Activated CD4-positive, CD25-positive, alpha-beta regulatory T cell treated with anti-CD3 and anti-CD28 coated beads, Interleukin-2, amount 50 U/mL, for 72 hours (primary cell): Measurements from ENCODE around the gene FER.
"Not testable (repeated sequence)": the region's sequence is repeated elsewhere in the genome, so short reads cannot be mapped to it uniquely, and the experiment has no call there.

Source experiments
- DNase-seq: peaks from one replicate; pipeline ENCODE4 v3.0.0; 2021

The FER gene

DNA sequence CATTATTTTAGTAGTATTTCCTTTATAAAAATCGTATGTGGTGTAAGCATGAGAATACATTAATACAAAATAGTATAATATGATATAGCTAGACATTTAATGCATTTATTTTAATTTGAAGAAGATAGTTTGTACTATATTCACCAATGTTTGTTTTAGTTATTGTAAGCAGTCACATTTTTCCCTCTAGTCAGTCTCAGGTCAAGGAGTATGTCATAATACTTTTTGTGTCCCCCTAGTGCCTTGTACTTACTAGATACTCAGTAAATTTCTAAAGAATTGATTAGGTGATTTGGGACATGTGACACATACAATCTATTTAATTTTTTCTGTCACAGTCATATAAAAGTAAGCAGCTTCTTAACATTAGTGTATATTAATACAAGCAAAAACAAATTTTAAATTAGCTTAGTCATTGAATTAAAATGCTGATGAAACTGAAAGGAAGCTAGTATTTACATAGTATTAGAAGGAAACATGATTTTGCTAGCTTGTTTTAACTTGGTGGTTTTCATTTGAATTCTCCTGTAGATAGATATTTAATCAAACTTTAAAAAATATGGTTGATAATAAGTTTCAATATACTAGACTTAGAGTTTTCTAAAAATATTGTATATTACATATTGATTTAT, 242.2 kb downstream of the FER start:
- no peak for DNase-seq

DNA sequence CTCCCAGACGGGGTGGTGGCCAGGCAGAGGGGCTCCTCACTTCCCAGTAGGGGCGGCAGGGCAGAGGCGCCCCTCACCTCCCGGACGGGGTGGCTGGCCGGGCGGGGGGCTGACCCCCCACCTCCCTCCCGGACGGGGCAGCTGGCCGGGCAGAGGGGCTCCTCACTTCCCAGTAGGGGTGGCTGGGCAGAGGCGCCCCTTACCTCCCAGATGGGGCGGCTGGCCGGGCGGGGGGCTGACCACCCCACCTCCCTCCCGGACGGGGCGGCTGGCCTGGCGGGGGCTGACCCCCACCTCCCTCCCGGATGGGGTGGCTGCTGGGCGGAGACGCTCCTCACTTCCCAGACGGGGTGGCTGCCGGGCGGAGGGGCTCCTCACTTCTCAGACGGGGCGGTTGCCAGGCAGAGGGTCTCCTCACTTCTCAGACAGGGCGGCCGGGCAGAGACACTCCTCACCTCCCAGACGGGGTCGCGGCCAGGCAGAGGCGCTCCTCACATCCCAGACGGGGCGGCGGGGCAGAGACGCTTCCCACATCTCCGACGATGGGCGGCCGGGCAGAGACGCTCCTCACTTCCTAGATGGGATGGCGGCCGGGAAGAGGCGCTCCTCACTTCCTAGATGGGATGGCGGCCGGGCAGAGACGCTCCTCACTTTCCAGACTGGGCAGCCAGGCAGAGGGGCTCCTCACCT, 244.8 kb downstream of the FER start:
- not testable (repeated sequence) for DNase-seq

DNA sequence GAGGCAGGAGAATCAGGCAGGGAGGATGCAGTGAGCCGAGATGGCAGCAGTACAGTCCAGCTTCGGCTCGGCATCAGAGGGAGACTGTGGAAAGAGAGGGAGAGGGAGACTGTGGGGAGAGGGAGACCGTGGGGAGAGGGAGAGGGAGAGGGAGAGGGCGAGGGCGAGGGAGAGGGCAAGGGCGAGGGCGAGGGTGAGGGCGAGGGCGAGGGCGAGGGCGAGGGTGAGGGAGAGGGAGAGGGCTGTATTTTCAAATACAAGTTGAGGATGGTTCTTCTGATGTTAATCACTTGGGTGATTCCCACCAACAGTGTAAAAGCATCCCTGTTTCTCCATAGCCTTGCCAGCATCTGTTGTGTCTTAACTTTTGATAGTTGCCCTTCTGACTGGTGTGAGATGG, 245.7 kb downstream of the FER start:
- DNase-seq: not testable (repeated sequence)

DNA sequence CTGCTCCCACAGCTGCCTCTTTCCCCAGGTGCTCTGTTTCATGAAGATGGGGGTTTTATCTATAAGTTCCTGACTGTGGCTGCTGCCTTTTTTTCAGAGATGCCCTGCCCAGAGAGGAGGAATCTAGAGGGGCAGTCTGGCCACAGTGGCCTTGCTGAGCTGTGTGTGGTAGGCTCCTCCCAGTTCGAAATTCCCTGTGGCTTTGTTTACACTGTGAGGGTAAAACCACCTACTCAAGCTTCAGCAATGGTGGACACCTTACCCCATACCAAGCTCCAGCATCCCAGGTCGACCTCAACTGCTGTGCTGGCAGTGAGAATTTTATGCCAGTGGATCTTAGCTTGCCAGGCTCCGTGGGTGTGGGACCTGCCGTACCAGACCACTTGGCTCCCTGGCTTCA, 250.0 kb downstream of the FER start:
- no peak for DNase-seq

DNA sequence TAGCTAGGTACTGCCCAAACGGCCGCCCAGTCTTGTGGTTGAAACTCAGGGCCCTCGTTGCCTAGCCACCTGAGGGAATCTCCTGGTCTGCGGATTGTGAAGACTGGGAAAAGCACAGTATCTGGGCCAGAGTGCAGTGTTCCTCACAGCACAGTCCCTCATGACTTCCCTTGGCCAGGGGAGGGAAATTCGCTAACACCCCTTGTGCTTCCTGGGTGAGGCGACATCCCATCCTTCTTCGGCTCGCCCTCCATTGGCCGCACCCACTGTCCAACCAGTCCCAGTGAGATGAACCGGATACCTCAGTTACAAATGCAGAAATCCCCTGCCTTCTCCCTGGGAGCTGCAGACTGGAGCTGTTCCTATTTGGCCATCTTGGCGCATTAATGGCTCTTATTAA, 250.5 kb downstream of the FER start:
- DNase-seq: no peak

DNA sequence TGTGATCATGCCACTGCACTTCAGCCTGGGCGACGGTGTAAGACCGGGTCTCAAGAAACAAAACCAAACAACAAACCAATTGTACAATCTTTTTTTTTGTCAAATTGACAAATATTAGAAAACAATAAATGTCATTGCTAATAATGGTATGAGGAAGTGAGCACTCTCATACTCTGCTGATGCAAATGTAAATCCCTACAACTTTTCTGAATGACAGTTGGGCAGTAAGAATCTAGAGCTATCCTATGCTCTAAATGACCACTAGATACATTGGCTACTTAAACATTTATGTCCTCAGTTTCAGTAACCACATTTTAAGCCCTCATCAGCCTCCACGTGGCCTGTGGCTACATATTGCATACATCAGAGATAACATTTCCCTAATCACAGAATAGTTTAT, 256.2 kb downstream of the FER start:
- DNase-seq: no peak

DNA sequence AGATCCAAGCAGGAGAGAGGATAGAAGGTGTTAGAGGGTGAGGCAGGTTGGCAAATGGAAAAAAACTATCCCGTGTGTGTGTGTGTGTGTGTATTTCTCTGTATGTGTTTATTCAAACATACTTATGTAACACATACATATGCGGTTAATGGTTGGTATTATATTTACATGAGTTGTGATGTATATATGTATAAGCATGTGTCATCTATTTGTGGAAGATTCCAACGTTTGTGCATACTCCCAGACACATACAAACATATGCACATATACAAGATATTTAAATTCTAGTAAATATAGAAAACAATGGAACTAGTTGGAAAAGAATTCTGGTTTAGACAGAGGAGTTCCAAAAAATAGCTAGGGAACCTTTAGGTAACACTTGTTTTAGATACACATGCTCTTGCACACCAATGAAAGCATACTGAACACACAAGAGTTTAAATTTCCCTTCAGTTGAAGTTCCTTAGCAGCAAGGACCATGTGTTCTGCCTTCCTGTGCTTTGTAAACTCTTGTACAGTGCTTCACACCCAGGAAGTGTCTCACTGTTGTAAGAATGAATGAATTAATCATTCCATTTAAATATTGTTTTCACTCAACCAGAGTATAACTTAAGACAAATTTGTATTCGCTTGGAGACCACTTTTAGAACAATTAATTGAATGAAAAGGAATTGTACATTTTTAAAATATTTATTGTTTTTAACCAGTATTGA, 257.8 kb downstream of the FER start:
- DNase-seq: no peak

DNA sequence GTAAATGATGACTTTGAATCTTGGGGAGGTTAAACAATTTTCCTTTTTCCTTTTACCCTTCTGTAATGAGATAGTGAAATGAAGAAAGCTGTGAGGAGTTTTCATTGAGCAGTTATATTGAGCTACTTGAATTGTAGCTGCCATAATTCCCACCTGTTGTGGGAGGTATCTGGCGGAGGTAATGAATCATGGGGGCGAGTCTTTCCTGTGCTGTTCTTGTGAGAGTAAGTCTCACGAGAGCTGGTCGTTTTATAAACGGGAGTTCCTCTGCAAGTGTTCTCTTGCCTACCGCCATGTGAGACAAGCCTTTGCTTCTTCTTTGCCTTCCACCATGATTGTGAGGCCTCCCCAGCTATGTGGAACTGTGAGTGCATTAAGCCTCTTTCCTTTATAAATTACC, 258.4 kb downstream of the FER start:
- DNase-seq: no peak

DNA sequence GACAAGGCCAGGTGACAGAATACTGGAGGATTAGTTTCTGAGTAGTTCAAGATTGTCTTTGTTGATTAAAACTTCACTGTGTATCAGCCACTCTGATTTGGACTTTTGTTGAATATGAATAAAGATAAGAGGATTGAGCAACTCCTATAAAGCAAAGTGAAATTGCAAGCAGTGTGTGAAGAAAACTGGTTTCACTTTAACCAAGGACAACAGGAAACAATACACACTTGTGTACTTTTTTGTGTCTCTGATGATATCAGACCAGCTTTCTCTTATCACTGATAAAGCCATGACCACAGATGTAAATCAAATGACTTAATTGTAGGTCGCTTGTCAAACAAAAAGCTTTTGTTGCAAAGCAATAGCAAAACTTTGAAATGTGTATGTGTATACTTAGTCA, 268.6 kb downstream of the FER start:
- no peak for DNase-seq

DNA sequence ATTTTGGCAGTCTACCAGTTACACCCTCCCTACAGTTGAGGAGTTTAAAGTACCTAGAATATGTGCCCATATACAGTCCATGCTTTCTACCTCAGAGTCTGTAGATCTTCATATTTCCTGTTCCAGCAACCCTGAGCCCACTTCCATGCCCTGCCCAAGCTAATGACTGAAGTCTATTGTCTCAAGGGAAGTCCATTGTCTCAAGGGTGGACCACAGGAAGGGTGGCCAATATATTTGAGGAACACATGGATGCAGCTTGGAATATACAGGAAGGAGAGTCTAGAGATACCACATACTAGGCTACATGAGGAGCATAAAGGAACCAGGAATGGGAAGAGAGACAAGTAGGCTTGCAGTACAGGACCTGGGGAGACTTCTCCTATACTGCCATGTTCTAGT, 274.4 kb downstream of the FER start:
- DNase-seq: no peak

DNA sequence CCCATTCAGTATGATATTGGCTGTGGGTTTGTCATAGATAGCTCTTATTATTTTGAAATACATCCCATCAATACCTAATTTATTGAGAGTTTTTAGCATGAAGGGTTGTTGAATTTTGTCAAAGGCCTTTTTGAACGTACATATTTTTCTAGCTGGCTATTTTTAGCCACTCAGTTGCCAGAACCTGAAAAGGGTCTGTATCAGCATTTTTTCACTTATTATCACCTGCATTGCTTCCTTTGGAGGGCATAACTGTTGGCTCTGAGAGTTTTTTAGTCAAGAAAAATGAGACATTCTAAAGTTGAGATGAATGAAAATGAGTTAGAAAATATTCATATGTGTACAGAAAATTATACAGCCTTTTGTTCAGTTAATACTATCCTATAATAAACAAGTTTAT, 278.0 kb downstream of the FER start:
- not testable (repeated sequence) for DNase-seq

DNA sequence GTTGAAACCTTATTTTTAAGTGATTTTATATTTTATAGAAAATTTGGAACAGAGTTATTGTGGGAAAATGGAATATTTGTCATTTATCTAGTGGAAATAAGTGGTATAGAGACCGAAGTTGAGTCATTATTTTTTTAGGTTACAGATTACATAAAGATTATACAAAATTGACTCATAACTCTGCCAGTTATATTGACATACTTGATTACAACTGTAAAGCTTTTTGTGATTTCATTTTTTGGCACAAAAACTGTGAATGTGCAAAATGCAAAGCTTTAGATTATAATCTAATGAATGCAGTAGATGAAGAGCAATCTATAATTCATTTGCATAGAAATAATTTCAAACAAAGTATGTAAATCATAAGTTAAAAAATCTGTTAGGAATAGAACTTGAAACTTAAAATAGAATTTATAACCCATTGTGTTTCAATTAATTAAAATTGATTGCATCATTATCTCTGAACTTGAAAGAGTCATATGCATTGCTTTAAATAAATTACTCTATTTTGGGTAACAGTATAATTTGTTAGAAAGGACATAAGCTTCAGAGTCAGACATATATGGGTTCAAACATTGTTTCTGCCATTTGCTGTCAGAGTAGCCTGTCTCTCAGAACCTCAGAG, 280.4 kb downstream of the FER start:
- DNase-seq: no peak

DNA sequence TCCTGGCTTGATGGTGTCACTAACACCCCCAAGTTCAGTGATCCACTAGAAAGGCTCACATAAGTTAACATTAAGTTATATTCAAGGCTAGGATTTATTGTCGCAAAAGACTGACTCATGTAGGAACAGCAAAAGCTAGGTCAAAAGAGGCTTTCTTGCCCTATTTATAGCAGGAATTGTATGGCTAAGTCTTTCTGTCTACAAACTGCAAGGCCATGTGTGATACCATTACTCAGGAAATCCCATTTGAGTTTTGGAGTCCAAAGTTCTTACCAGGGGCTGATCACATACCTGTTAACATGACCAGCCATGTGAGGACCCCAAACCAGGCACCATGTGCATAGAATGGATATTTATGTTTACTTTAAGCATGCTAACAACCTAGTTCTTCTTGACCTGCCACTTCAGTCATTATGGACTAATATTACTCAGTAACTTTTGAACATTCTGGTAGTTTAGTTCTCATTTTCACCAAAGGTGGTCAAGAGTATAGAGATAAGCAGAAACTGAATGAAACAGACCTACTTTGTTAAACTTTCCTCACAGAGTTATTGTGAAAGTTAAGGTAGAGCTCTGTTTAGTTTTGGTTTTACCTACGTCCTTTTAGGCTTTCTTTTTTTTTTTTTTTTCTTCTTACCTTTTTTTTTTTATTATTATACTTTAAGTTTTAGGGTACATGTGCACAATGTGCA, 281.1 kb downstream of the FER start:
- DNase-seq: no peak

DNA sequence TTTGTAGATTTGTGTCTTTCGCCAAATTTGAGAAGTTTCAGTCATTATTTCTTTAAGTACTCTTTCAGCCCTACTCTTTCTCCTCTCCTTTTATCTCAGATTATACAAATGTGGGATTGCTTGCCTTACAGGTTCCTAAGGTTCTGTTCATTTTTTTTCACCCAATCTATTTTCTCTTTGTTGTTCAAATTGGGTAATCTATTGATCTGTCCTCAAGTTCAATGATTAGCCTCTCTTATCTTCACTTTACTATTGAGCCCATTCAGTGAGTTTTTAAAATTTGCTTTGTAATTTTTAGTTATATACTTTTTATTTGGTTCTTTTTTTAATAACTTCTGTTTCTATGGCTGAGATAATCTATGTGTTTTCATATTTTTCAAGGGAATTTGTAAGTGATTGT, 282.1 kb downstream of the FER start:
- DNase-seq: no peak

DNA sequence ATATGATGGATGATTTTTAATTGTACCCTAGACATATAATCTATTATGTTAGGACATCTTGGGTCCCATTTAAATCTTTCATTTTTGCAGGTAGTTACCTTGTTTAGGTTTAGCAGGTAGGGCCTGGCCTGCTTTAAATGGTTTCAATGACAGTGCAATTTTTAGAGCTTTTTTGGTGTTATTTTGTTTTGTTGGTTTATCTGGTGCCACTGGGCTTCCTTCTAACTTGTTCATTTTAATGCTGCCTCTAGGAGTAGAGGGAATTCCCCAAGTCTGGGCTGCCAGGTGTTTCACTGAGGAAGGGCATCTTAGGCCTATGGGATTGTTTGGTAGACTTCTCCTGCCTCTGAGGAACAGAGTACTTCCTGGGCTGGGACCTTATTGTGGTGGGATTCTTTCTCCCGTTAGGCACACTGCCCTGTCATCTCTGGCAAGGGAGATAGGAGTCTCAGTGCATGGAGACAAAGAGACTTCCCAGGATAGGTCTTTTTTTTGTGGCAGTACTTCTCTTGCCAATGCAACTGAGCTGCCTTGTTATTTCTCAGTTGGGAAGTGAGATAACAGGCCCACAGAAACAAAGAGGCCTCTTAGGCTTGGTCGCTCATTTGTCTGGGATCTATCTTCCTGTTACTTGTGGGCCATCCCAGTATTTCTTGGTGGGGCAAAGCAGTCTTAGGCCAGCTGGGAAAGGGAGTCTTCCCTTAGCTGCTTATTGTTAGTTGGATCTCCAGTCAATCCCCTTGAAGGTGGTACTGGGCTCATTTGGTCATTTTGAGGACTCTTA, 282.9 kb downstream of the FER start:
- DNase-seq: no peak

DNA sequence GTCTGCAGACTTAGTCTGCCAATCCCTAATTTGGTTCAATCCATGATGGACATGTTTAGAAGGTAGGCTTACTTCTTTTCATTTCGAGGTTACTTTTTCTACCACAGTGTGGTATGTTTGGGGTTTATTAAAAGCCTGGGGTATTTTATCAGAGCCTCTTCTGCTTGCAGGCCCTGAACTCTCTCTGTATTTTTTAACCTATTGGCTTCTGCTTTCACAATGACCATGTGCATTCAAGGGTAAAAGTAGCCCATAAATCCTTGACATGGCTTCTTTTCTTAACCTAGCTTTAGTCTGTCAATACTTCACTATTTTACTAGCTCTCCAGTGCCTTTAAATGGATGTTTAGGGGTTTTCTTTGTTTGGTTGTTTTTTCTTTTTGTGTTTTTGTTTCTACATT, 286.6 kb downstream of the FER start:
- no peak for DNase-seq

DNA sequence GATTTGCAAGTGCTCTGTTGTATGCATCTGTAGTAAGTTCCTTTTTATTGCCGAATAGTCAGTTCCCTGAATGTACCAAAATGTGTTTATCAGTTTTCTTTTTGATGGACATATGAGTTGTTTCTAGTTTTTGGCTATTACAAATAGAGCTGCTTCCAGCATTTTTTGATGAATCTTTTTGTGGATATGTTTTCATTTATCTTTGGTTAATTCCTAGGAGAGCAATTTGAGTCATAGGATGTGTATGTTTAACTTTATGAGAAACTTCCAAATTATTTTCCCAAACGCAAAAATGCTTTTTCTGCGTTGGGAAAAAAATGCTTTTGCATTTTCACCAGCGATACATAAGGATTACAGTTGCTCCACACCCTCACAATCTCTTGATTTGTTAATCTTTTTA, 287.7 kb downstream of the FER start:
- DNase-seq: no peak

DNA sequence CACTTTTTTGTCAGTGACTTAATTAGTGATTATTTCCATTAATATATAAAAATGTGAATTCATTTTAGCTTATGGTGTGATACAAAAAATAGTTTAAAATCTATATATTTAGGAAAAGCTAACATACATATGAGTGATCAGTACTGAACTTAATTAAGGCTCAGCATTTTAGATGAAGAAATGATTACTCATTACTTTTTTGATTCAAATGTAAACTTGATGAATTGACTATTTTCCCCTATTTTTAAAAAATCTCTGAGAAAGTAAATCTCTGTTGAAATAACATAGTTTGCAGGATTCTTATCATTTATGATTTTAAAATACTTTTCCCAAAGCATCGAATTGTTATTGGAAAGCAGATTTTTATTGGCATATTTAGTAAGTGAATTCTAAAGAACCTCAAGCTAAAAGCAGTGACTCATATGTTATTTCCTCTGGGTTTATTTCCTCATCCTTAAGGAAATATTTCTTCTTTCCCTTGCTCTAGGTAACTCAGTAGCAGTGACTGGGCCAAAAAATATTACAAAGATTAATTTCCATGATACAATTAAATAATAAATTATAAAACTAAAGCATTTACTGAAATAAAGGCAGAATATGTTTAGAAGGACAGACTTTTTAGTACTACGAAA, 290.6 kb downstream of the FER start:
- DNase-seq: no peak

DNA sequence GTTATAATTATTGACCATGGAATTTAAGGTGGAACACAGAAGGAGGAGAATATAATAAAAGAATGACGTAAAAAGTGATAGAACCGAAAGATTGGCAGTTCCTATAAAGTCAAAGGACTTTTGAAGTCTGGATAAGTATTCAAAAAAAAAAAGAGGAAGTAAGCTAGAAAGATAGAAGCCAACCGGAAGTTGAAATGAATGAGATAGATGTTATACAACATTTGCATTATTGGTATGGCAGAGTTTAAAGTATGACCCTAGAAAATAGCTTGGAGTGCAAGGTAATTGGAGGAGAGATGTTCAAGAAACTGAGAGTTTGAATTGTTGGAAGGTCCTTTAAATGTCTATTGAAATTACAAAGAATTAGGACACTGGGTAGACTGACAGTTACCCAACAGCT, 293.6 kb downstream of the FER start:
- DNase-seq: no peak

DNA sequence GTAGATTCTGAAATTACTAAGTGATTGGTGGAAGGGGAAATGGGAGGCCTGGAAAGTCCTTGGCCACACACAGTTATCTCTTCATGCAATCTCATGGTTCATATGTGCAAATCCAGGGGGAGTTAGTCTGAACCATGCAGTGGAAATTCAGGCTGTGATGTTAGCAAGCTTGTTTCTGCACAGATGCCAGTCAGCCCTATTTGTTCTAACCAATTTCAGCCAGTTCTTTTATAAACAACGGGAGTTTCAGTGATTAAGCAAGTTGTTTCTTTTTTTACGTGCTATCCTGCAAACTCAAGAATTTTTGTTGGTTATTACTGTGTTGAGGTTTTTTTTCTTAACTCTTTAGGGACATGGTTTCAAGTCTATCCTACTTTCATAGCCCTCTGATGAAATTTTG, 298.0 kb downstream of the FER start:
- DNase-seq: no peak

DNA sequence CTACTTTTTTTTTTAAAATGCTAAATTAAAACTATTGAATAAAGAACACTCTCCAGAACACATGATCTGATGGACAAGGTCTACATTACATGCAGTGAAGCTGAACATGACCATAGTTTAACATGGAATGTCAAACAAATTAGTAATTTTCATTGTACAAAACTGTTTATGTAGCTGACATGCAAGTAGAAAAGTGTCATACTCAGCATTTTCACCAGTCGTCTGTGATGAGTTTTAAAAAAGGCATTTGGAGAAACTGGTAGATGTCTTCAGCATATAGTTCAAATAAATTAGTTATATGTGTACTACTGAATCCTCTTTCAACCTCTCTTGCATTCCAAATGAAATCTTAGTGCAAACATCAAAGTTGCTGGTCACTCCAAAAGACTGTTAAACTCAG, 301.9 kb downstream of the FER start:
- DNase-seq: no peak

DNA sequence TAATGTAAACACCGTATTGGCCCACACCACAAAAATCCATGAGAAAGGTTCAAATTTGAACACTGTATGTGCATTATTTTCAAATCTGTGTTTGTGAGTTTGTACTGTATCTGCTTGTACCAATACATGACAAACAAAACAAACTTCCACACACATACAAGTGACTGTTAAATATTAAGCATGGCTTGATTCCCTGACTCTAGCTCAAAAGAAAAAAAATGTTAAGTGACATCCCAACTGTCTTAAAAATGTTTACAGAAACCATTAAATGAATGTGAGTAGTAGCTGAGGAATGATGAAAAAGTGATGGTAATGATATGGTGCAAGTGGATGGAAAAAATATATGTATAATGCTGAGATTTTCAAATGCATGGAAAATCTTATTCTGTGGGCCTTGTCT, 302.6 kb downstream of the FER start:
- DNase-seq: not testable (repeated sequence)
